Central memory CD8-positive, alpha-beta T cell (primary cell): Measurements from ENCODE around the gene OR1L1.

Experiments used
- ATAC-seq: fragments of 150-1000 bp; cut with Tn5 transposase; replicated peaks from 2 replicates; pipeline ENCODE4 v1.10.0; 2022; ENCODE audit warnings: mild to moderate bottlenecking, moderate FRiP score, moderate number of reproducible peaks; ENCODE audit not compliant: poor library complexity, severe bottlenecking; ENCODE audit errors: extremely low read depth
- DNase-seq, 2 donors: peaks; one replicate each; pipeline ENCODE4 v3.0.0; 2021; ENCODE audit warnings: low spot score in 2 of 2
- H3K27ac Mint-ChIP-seq: one replicate; pipeline ENCODE4 v1.8.0; 2022; ENCODE audit warnings: low read depth, mild to moderate bottlenecking, moderate library complexity, mixed read lengths
- H3K27me3 Mint-ChIP-seq: one replicate; pipeline ENCODE4 v1.8.0; 2022; ENCODE audit warnings: mixed read lengths
- H3K36me3 Mint-ChIP-seq: one replicate; pipeline ENCODE4 v1.8.0; 2022; ENCODE audit warnings: mild to moderate bottlenecking, moderate library complexity, mixed read lengths; ENCODE audit not compliant: insufficient read depth
- H3K4me1 Mint-ChIP-seq: one replicate; pipeline ENCODE4 v1.8.0; 2022; ENCODE audit warnings: mixed read lengths
- H3K4me3 Mint-ChIP-seq: one replicate; pipeline ENCODE4 v1.8.0; 2022; ENCODE audit warnings: mild to moderate bottlenecking, moderate library complexity, mixed read lengths
- H3K9me3 Mint-ChIP-seq: one replicate; pipeline ENCODE4 v1.8.0; 2022; ENCODE audit warnings: mixed read lengths

The OR1L1 gene, protein sequence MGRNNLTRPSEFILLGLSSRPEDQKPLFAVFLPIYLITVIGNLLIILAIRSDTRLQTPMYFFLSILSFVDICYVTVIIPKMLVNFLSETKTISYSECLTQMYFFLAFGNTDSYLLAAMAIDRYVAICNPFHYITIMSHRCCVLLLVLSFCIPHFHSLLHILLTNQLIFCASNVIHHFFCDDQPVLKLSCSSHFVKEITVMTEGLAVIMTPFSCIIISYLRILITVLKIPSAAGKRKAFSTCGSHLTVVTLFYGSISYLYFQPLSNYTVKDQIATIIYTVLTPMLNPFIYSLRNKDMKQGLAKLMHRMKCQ

DNA sequence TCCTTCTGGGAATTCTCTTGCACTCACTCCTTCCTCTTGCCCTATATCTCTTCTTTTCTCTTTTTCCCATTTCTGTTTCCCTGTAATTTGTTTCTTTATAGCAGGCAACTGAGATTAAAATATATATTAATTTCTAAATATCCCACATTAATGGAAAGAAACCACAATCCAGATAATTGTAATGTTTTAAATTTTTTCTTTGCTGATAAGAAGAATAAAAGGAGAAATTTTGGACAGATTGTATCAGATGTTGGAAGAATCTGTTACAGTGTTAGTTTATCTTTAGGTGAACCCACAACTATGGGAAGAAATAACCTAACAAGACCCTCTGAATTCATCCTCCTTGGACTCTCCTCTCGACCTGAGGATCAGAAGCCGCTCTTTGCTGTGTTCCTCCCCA lies at the start of gene OR1L1:
TSS of gene OR1L1 (plus strand) at position 301 of the 400 bp plus-strand sequence. CDS start at position 301, 0 bp downstream.
- no peaks in the 10 kb centered on the region for H3K4me1 Mint-ChIP-seq
- H3K4me3 Mint-ChIP-seq = no peak within 1 kb of the TSS
- H3K27me3 Mint-ChIP-seq = peaks cover 34% of the 10 kb centered on the region
- DNase-seq (no peak), ATAC-seq (no peak)
- no peak within 1 kb of the TSS for H3K27ac Mint-ChIP-seq
- no peaks in the 10 kb centered on the region for H3K36me3 Mint-ChIP-seq
- H3K9me3 Mint-ChIP-seq = peaks cover 1% of the 10 kb centered on the region

DNA sequence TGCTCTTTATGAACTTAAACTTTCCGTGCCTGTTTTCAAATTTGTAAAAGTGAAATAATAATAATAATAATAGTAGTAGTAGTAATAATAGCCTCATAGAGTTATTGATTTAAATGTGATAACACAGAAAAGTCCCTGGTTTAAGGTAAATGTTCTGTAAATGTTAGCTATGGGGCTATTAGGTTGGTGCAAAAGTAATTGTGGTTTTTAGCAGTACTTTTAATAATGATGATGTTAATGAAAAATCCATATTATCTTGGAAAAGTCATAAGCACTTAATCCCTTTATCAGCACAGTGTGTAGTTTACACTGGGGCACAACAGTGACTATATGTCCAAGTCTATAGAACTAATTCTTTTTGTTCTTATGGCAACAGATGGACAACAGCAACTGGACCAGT lies 47.2 kb upstream of the OR1L1 start, which contains the start of gene OR1Q1:
TSS of gene OR1Q1 (plus strand) at position 377 of the 400 bp plus-strand sequence. CDS start at position 377, 0 bp downstream.
- Mint-ChIP-seq H3K4me1 (no peaks in the 10 kb centered on the region), H3K4me3 (no peak within 1 kb of the TSS), H3K36me3 (no peaks in the 10 kb centered on the region), H3K27me3 (peaks cover 61% of the 10 kb centered on the region), H3K27ac (no peak within 1 kb of the TSS), H3K9me3 (no peaks in the 10 kb centered on the region)
- DNase-seq (no peak), ATAC-seq (no peak)

DNA sequence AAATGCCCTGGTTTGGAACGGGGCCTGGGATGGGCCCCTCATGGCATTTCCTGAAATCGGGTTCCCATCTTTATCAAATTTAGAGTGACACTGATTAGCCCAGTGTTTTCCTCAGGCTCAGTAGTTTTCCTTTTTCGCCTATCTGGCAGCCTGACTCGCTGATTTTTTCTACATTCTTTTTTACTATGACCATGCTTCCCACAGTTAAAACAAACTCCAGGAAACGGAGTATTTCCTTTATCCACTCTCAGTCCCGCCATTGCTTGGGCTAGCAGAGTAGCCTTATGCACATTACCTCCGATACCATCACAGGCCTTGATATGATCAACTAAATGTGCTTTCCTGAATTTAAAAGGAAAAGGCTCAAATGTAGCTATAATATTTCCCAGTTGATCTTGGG lies 41.5 kb upstream of the OR1L1 start:
- peaks cover 76% of the 10 kb centered on the region for H3K27me3 Mint-ChIP-seq
- H3K36me3 Mint-ChIP-seq = no peaks in the 10 kb centered on the region
- DNase-seq (no peak), ATAC-seq (no peak)
- H3K4me3 Mint-ChIP-seq = no peak overlapping the region
- H3K9me3 Mint-ChIP-seq = no peaks in the 10 kb centered on the region
- no peak overlapping the region for H3K27ac Mint-ChIP-seq
- H3K4me1 Mint-ChIP-seq = no peaks in the 10 kb centered on the region

DNA sequence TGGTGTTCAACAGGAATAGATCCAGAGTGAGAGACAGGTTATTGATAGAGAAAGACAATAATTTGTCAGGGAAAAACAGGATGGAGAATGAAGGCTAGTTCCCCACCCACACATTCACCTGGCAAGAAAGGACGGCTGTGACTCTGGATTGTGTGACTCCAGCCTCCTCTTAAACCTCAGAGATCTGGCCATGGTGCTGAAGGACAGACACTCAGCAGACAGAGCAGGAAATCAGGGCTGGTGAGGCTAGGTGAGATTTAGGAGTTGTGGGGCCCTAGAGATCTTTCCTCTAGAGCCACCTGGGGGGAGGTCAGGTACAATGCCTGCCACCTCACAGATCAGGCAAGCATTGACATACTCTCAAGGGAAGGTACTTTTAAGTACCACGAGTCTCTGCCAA lies 19.3 kb upstream of the OR1L1 start:
- DNase-seq = no peak
- Mint-ChIP-seq H3K4me1 (no peaks in the 10 kb centered on the region), H3K9me3 (peaks cover 28% of the 10 kb centered on the region), H3K36me3 (no peaks in the 10 kb centered on the region), H3K27me3 (peaks cover 64% of the 10 kb centered on the region), H3K4me3 (no peak overlapping the region), H3K27ac (no peak overlapping the region)
- ATAC-seq = no peak

DNA sequence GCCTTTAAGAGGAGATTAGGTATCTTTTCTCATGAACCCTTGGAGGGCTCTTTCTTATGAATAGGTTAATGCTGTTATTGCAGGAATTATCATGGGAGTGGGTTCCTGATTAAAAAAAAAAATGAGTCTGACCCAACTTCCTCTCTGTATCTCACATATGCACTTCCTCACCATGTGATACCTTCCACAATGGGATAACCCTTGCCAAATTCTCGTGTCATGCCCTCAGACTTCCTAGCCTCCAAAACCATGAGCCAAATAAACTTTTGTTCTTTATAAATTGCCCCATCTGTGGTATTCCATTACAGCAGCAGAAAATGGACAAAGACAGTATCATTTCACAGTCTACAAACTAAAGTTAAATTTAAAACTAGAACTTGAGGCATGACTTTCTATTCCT lies 5.1 kb upstream of the OR1L1 start:
- H3K4me1 Mint-ChIP-seq = no peaks in the 10 kb centered on the region
- H3K36me3 Mint-ChIP-seq = no peaks in the 10 kb centered on the region
- H3K9me3 Mint-ChIP-seq = no peaks in the 10 kb centered on the region
- H3K4me3 Mint-ChIP-seq = no peak overlapping the region
- peaks cover 29% of the 10 kb centered on the region for H3K27me3 Mint-ChIP-seq
- no peak for DNase-seq
- ATAC-seq = no peak
- no peak overlapping the region for H3K27ac Mint-ChIP-seq

DNA sequence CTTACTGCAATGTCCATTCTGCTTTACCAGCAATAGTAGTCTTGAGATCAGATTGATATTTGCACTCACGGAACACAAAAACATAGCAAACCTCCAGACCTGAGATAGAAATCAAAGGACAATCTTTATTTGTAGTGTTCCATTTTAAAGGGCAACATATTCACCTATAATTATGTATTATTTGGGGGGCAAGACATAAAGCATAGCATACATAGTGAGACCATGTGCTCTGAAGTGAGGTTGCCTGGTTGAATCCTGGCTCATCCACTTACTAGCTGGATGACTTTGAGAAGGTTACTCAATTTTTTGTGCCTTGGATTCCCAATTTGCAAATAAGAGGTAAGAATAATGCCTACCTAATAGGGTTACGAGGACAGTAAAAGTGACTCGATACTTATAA lies 4.0 kb upstream of the OR1L1 start, which contains the start of gene OR1B1:
TSS of gene OR1B1 (minus strand) at position 101 of the 400 bp plus-strand sequence.
- no peak within 1 kb of the TSS for H3K4me3 Mint-ChIP-seq
- DNase-seq (no peak), ATAC-seq (no peak)
- H3K36me3 Mint-ChIP-seq = no peaks in the 10 kb centered on the region
- no peak within 1 kb of the TSS for H3K27ac Mint-ChIP-seq
- no peaks in the 10 kb centered on the region for H3K4me1 Mint-ChIP-seq
- peaks cover 37% of the 10 kb centered on the region for H3K27me3 Mint-ChIP-seq
- H3K9me3 Mint-ChIP-seq = no peaks in the 10 kb centered on the region

DNA sequence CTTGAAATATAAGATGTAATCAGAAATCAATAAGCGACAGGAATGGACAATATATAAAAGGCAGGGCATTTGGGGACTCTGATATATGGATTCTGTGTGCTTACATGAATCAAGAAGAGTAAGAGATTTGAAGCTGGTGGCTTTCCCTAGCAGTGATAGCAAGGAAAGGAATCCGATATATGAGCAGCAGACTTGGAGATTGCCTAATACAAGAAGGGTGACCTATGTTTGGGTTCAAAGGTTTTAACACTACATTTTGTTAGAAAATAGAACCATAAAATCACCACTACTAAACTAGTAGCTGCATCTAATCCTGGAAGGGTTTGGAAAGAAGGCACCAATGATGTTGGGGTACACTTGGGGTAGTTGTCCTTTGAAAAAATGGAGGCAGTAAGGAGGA lies 11.0 kb downstream of the OR1L1 start:
- Mint-ChIP-seq H3K4me1 (no peaks in the 10 kb centered on the region), H3K36me3 (no peaks in the 10 kb centered on the region), H3K27ac (no peak overlapping the region), H3K9me3 (peaks cover 8% of the 10 kb centered on the region), H3K4me3 (no peak overlapping the region), H3K27me3 (peaks cover 28% of the 10 kb centered on the region)
- ATAC-seq (no peak), DNase-seq (no peak)

DNA sequence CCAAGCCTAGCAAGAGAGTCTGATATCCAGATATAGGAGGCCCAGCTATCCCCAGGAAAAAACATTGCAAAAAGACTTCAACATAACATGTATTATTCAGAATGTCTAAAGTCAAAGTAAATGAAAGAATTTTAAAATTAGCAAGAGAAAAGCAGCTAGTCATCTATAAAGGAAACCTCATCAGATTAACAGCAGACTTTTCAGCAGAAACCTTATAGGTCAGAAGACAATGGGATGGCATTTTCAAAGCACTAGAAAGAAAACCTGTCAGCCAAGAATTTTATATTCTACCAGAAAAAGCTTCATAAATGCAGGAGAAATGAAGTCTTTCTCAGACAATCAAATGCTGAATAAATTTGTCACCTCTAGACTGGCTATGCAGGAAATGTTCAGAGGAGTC lies 23.3 kb downstream of the OR1L1 start:
- peaks cover 4% of the 10 kb centered on the region for H3K36me3 Mint-ChIP-seq
- DNase-seq (no peak), ATAC-seq (no peak)
- H3K9me3 Mint-ChIP-seq = peaks cover 38% of the 10 kb centered on the region
- H3K4me3 Mint-ChIP-seq = no peak overlapping the region
- H3K27ac Mint-ChIP-seq = no peak overlapping the region
- H3K27me3 Mint-ChIP-seq = peaks cover 47% of the 10 kb centered on the region
- H3K4me1 Mint-ChIP-seq = no peaks in the 10 kb centered on the region

DNA sequence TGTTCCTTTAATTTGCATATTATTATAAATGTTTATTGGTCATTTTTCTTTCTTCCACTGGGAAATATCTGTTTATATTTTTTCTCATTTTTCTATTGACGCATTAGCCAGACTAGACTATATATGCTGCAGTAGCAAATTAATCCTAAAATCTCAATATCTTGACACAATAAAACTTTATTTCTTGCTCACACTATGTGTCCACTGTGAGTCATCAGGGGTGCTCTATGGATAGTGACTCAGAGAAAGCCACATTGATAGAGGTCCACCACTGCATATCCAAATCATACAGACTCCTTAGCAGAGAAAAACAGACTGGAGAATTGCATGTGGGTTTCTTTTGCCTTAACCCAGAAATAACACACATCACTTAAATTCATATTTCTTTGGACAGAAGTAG lies 34.2 kb downstream of the OR1L1 start:
- peaks cover 20% of the 10 kb centered on the region for H3K27me3 Mint-ChIP-seq
- H3K36me3 Mint-ChIP-seq = no peaks in the 10 kb centered on the region
- peaks cover 15% of the 10 kb centered on the region for H3K9me3 Mint-ChIP-seq
- no peak overlapping the region for H3K4me3 Mint-ChIP-seq
- H3K4me1 Mint-ChIP-seq = no peaks in the 10 kb centered on the region
- DNase-seq (no peak), ATAC-seq (no peak)
- no peak overlapping the region for H3K27ac Mint-ChIP-seq
